NCI-H1048 (cell line): ENCODE measurements around the gene INS.

Experiments
- DNase-seq: peaks from one replicate; lab custom pipeline; 2025; lab: John Stamatoyannopoulos, UW

Gene INS

DNA sequence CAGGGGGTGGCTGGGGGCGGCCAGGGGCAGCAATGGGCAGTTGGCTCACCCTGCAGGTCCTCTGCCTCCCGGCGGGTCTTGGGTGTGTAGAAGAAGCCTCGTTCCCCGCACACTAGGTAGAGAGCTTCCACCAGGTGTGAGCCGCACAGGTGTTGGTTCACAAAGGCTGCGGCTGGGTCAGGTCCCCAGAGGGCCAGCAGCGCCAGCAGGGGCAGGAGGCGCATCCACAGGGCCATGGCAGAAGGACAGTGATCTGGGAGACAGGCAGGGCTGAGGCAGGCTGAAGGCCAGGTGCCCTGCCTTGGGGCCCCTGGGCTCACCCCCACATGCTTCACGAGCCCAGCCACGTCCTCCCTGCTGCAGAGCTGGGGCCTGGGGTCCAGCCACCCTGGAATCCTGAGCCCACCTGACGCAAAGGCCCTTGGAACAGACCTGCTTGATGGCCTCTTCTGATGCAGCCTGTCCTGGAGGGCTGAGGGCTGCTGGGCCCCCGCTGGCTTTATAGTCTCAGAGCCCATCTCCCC, at the start of gene INS:
INS (minus strand) TSS at position 474 of the 524 bp plus-strand sequence; CDS start at position 236, 238 bp downstream.
- DNase-seq = no peak

DNA sequence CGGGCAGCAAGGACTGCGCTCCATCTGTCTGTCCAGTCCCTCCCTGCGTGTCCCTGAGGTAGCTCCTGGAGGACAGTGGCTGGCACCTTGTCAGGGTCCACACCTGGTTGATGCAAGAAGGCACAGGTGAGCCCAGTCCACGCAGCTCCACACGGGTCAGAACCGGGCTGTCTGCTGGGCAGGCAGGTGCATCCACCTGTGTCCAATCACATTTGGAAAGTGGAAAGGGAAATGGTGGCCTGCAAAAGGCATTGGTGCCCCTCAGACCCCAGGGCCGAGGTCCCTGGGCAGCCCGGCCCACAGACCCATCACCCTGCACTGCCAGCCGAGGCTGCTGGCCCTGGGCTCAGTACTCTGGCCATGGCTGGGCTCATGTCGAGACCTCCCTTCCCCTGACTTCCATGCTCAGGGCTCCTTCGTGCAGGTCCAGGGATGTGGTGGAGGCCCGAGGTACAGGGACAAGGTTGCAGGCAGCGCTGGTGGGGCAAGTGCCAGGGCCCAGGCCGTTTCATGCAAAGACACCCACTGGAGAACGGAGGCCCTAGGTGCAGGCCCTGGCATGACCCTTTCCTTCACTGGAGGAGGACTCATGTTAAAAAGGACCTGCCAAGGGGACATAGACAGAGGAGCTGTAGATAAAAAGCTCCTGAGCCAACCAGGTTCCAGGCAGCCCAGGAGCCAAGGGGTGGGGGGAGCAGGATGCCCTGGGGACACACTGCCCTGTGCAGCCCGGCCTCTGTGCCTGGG, 49.5 kb upstream of the INS start:
- DNase-seq = no peak

DNA sequence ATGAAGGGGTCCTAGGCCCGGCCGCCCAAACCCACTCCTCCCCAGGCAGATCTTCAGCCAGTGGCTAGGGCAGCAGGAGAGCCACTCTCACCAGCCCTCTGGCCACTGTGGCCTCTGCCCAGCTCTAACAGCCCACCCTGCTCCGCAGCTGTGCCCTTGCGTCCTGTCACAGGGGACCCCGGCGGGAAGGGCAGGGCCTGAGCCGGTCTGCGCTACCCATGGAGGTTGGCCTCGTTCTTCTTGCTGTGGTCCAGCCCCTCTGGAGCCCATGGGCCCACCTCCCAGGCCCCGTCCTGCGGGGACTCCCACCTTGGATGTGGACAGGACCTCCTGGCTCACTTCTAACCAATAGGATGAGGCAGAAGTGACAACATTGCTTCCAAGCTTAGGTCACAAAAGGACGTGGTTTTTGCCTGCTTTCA, 48.9 kb upstream of the INS start:
- DNase-seq = no peak

DNA sequence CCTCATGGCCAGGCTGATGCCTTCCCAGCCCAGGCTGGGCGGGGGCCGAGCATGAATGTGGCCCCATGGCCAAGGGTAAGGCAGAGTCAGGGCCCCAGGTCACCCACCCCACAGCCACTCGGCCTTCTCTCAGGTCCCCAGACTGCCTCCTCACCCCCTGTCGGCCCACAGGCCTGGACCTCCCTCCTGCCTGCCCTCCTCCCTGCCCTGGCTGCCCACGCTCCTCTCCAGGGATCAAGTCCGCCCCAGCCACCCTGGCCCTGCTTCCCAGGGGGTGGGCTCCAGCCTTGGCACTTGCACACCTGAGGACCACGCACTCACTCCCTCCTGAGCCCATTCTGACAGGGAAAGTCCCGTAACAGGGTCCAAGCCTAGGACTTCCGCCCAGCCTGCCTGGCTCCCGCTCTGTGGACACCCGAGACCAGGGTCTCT, 48.4 kb upstream of the INS start:
- DNase-seq = no peak

DNA sequence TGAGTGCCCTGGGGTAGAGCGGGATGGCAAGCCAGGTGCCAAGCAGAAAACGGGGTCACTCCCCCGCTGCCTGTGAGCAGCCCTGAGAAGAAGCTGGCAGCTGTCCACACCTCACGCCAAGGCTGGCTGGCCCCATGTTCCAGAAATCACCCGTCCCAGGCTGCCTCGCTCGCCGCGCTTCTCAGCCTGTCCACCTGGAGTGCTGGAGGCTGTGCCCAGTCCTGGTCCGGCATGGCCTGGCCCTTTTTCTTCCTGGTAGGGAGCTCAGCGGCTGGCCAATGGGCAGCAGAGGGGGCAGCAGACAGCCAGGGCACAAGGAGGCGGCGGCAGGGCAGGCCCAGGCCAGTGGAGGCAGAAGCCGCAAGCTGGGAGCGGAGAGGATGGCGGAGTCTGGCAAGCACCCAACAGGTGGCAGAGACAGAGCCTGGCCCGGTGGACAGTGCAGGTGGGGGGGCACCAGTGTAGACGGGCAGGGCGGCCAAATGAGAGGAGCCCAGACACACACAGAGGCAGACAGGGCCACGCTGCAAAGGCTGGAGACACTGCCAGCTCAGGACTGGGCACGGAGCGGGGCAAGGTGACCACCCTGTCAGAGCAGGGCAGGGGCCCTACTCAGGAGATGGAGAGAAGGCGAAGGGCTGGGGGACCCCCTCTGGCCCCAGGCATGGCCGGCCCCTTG, 47.8 kb upstream of the INS start:
- DNase-seq = no peak

DNA sequence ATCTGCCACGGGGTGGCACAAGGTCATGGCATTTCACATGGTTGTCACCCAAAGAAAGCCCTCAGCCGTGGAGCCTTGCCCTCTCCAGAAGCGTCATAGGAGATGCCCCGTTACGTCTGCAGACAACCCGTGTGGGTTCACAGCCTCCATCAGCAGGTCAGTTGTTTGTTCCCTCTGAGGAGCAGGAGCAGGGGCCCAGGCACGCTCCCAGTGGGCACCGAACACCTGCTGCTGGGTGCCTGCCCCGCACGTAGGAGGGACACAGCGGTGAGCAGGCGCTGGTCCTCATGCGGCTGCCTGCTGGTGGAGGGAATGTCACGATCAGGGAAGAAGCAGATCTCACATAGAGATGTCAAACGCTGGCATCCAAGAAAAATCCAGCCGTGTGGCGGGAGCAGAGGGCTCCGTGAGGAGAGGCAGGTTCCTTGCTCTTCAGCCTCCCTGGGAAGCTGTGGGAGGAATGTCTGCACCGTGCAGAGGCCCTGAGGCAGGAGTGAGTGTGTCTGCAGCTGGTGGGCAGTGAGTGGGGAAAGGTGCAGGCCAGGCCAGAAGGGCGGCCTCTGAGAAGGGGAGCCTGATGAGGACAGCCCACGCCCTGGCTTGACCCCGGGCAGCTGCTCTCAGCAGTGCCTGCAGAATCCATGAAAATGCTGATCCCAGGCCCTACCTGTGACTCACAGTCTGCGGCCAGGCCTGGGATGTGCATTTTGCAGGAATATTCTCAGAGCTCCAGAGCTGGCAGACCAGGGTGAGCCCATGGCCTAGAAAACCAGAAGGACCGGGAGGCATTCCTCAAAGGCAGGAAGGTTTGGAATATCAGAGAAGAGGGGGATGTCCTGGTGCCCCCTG, 47.0 kb upstream of the INS start:
- DNase-seq = no peak

DNA sequence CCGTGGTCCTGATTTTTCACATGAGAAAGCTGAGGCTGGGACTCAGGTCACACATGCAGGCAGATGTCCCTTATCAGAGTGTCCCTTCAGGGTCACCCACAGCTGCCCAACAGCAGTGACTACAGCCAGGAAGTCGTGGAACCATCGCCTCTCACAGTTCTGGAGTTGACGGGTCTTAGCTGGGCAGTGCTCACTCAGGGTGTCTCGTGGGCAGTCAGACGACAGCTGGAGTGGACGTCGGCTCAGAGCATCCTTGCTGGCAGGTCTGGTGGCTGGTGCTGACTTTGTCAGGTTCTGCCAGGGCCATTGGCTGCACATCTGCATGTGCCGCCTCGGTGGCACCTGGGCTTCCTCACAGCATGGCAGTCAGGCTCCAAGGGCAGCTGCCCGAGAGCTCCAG, 46.2 kb upstream of the INS start:
- DNase-seq = no peak

DNA sequence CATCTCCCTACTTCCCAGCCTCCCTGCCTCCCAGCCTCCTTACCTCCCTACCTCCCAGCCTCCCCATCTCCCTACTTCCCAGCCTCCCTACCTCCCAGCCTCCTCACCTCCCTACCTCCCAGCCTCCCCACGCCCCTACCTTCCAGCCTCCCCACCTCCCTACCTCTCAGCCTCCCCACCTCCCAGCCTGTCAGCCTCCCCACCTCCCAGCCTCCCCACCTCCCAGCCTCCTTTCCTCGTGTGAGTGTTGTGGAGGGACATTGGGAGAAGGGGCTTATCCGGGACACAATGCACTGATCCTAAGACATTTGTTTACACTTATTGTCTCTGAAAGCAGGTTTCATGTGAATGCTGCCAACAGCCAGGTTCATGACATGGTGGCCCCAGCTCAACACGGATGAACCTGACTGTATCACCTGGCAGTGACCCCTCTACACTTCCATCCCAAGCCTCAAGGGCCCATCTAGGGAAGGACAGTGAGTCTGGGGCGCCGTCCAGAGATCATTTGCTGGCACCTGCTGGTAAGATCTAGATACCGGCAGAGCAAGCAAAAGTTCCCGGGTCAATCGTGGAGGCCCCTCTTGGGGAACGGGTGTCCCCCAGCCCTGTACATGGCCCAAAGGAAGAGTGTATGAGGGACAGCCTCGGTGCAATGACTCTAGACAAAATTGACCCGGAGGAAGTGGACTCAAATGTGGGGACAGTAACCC, 45.1 kb upstream of the INS start:
- no peak for DNase-seq

DNA sequence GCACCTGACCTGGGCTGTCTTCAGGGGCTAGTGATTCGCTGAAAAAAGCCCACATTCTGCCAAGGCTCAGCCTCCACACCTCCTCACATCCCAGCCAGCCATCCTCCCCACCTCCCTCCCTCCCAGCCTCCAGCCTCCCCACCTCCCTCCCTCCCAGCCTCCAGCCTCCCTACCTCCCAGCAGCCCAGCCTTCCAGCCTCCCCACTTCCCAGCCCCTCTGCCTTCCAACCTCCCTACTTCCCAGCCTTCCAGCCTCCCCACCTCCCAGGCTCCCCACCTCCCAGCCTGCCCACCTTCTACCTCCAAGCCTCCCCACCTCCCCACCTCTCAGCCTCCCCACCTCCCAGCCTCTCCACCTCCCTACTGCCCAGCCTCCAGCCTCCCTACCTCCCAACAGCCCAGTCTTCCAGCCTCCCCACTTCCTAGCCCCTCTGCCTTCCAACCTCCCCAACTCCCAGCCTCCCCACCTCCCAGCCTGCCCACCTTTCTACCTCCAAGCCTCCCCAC, 44.3 kb upstream of the INS start:
- no peak for DNase-seq

DNA sequence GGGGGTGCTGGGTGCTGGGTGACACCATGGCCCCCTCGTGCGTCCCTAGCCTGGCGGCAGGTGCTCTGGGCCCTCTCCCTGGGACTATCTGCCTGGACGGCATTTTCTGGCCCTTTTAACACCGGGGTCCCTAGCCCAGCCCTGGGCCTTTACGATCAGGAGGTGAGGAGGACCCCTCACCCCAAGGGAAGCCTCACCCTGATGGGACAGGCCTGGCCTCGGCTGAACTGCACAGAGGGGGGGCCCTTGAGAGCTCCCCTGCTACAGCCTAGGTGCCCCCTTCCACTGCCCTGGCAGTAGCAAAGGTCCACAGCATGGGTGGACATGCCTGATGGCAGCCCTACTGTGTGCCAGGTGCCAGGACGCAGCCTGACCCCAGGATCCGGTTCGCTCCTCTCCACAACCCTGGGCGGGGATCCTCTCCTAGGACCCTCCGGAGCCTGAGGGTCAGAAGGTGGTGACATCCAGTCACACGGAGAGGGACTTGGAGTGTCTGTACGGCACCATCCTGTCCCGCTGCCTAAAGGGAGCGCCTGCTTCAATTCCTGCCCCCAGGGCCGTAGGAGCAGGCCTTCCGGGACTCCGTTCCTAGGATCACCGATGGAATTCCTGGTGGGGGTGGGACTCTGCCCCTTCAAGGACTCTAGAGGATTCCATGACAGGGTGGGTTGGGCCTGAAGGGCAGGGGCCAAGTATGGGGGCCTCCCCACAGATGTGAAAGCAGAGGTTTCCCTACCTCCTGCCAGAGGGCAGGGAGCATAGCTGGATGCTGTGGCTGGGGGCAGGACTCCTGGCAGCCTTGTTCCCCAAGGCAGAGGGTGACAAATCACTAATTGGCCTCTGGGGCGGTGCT, 43.6 kb upstream of the INS start:
- DNase-seq = no peak

DNA sequence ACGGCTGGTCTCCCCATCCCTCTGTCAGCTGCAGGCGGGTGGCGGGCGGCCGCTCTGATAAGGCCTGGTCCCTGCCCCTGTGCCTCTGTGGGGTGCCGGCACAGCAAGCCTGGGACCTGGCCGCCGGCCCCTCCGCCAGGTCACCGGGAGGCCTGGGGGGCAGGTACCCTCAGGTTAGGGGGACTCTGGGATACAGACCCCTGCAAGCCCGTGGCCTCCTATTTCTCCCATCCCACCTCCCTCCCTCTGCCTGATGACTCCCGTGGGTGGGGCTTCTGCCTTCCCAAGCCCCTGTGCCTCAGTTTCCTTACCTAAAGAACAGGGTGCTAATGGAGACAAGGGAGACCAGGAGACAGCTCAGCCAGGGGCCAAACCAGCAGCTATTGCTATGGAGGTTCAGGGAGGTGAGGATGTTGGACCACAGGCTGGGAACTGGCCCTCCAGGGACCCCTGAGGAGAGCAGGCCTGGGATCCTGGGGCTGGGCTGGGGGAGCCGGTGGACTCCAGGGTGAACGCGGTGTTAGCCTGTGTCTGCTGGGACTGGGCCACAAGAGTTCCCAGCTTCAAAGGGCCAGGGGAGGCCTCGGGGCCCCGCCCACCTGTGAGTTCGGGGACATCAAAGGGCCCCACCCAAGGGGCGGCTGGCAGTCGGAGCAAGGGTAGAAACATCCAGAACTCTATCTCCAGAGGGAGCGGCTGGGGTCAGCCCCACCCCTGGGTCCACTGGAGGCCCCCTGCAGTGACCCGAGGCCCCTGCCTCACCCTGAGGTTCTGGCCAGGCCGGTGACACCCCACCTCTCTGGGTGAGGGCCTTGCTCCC, 42.6 kb upstream of the INS start:
- no peak for DNase-seq

DNA sequence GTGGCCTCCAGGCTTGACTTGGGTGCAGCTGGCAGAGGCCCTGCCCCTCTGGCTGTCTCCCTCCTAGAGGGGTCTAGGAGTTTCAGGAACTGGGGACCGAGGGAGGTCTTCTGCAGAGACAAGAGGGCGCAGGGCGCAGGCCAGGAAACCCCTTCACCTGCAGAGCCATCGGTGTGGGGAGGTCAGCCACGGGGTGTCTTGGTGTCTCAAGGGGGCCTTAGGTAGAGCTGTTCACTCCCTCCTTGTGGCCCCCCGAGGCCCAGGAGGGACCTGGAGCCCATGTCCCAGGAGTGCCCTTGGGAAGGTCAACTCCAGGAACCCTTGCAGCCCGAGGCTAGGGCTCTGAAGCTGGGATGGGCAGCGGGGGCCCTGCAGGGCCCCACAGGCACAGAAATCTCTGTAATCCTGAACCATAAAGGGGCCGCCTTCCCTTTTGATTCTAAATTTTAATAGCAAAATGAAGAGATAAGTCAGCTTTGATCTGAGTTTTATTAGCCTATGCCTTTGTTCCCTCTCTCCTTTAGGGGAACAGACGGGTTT, 42.0 kb upstream of the INS start:
- DNase-seq = no peak

DNA sequence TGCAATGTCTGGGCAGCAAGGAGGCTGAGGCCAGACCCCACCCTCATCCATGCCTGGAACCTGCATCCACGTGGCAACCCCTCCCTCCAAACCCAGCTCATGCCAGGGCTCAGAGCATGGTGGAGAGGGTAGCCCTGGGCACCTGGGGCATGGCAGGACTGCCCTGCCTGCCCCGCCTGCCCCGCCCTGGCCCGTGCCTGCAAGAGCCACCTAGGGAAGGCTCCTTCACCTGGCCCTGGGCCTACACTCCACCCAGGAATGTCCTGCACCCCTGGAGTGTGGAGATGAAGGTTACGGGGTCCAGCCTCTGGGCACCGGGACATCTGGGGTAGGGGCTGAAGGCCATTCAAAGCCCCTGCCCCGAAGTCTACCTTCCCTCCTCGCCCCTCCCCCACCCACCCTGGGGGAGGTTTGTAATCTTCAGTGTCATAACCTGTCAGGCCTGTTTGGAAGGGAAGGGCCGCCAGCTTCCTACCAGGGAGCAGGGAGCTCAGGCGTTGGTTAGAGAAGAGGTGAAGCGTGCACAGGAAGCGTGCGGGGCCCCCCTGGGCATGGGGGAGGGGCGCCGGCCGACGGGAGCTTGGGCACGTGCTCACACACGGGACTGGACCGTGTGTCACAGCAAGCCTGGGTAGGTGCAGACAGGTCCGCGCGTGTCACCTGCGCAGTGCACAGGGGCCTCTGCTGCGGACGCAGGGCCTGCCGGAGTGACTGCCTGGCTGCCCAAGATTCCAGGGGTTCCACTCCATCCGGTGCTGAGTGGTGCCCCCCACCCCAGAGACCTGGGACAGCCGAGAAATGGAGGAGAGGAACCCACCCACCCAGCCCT, 41.3 kb upstream of the INS start:
- no peak for DNase-seq

DNA sequence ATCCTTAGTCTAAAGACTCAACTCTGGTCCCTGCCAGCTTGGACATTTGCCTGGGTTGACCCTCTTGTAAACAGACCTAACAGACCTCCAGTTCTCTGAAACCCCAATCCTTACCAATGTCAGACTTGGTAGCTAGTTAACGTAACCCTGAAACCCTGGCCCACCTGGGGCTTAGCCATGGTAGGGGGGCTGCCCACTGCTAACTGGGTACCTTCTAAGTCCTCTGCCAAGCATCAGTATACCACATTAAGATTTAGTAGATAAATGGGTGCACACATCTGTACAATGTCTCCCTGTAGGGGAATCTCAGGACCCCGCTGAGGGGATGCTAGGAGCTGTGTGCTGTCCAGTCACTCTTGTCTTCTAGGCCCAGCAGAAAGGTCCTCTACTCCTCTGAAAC, 40.5 kb upstream of the INS start:
- no peak for DNase-seq

DNA sequence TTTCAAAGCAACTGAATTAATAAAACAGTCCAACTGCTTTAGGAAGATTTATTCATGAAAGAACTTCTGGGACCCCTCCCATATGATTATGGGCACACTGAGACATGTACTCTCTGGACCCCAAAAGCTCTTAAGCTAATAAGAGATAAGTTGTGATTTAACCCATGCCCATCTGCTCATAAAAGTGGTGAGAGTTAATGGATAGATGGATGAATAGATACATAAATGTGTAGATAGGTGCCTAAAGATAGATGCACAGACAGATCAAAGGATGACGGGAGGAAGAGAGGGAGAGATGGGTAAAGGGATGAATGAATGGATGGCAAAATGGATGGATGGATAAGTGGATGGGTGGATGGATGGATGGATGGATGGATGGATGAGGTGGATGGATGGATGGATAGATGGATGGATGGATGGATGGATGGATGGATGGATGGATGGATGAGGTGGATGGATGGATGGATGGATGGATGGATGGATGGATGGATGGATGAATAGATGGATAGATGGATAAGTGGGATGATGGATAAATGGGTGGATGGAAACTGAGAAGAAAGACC, 40.0 kb upstream of the INS start:
- no peak for DNase-seq

DNA sequence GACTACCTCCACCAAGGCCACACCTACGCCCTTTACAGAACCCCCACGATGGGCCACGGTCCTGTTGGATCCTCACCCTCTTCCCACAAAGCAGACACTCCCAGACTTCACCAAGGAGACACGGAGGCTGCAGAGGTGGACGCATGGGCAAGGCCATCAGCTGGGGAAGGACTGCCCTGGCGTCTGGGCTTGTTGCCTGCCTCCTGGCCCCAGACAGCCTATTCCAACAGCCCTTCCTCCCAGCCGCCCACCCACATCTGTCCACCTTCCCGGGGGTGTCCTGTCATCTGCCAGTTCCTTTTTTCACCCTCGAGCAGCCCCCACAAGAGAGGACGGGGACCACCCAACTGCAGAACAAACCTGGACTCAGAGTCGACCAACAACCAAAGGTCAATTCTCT, 39.5 kb upstream of the INS start:
- DNase-seq = no peak

DNA sequence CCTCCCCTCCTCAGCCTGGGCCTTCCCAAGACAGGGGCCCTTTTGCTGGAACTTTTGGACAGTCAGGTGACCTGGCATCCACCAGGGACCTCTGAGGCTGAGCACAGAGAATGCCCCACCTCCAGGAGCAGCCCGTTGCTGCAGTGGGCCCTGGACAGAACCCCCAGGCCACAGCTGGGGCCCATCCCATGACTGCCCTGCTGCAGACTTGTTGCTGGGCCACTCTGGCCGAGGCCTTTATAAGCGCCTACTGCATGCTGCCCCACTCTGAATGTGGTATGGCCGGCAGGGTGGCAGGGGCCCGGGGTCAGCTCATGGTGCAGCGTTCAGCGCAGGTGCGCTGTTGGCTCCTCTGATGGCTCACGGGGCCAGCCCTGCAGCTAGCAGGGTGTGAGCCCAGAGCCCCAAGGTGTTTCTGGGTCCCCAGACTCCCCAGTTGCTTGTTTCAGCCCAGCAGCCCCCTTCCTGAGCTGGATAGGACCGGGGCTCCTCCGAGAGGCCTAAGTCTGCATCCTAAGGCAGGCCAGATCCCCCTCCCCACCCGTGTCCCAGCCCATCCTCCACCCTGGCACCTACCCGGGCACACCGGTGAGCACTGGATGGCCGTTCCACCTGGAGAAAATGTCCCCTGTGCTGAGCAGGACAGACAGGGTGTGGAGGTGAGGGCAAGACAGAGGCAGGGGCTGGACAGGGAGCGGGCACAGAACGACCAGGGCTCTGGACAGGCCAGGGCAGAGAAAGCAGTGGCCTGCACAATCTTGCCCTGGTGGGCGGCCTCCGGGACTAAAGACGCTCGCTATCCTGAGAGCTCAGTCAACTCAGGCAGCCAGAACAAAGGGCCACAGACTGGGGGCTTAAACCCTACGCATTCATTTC, 38.7 kb upstream of the INS start:
- no peak for DNase-seq
